ENCODE measurements around the gene ZNF814.
"Not testable (repeated sequence)": the region's sequence is repeated elsewhere in the genome, so short reads cannot be mapped to it uniquely, and the experiment has no call there.

Gene ZNF814

GRCh38 chr19:57854117-57854516 is 34.7 kb downstream of the ZNF814 start:
- DNase-seq = not testable (repeated sequence)

- DNase-seq = not testable (repeated sequence)
Observed at GRCh38 chr19:57851812-57852603, 36.8 kb downstream of the ZNF814 start.

GRCh38 chr19:57850553-57851017 is 38.3 kb downstream of the ZNF814 start:
- peak in 1 of 2 donors; percentile 5 for DNase-seq

GRCh38 chr19:57849666-57850473 is 39.0 kb downstream of the ZNF814 start, which contains the start of gene ZNF587:
ZNF587 (plus strand) TSS chr19:57849859; CDS start chr19:57850039, 180 bp downstream.
- peak; percentile 56 to 61 for DNase-seq

GRCh38 chr19:57849162-57849665 is 39.6 kb downstream of the ZNF814 start:
- DNase-seq = not testable (repeated sequence)

GRCh38 chr19:57847164-57847563 is 41.7 kb downstream of the ZNF814 start:
- DNase-seq = not testable (repeated sequence)

GRCh38 chr19:57841122-57841763 is 47.6 kb downstream of the ZNF814 start:
- DNase-seq = no peak

GRCh38 chr19:57838622-57839191 is 50.1 kb downstream of the ZNF814 start:
- not testable (repeated sequence) for DNase-seq

- DNase-seq = not testable (repeated sequence)
Observed at GRCh38 chr19:57836991-57837390, 51.8 kb downstream of the ZNF814 start.

- DNase-seq = peak; percentile 20 to 43
Observed at GRCh38 chr19:57830071-57830602, 58.7 kb downstream of the ZNF814 start, which contains the start of gene ZNF587B. ZNF587B (plus strand) TSS chr19:57830299; CDS start chr19:57830529, 230 bp downstream.

GRCh38 chr19:57829316-57829715 is 59.5 kb downstream of the ZNF814 start:
- DNase-seq = no peak

GRCh38 chr19:57825511-57825910 is 63.3 kb downstream of the ZNF814 start:
- DNase-seq = no peak

GRCh38 chr19:57823608-57824007 is 65.2 kb downstream of the ZNF814 start:
- not testable (repeated sequence) for DNase-seq

- DNase-seq = not testable (repeated sequence)
Observed at GRCh38 chr19:57823155-57823554, 65.7 kb downstream of the ZNF814 start.

- not testable (repeated sequence) for DNase-seq
Observed at GRCh38 chr19:57821501-57821900, 67.3 kb downstream of the ZNF814 start.

- not testable (repeated sequence) for DNase-seq
Observed at GRCh38 chr19:57821095-57821494, 67.7 kb downstream of the ZNF814 start.

- DNase-seq = no peak
Observed at GRCh38 chr19:57820599-57820998, 68.2 kb downstream of the ZNF814 start.

- DNase-seq = peak; percentile 61 to 67
Observed at GRCh38 chr19:57819475-57820148, 69.2 kb downstream of the ZNF814 start.

- DNase-seq = no peak
Observed at GRCh38 chr19:57818378-57818777, 70.5 kb downstream of the ZNF814 start.

GRCh38 chr19:57817976-57818375 is 70.9 kb downstream of the ZNF814 start:
- DNase-seq = no peak

- no peak for DNase-seq
Observed at GRCh38 chr19:57816652-57817051, 72.2 kb downstream of the ZNF814 start.

Measured in stimulated activated CD4-positive, alpha-beta T cell treated with anti-CD3 and anti-CD28 coated beads, Interleukin-2, amount 100 ng/mL, for 48 hours (primary cell).